Erythroblast (primary cell): ENCODE results near the gene DDI2.
"Not testable (repeated sequence)": the region's sequence is repeated elsewhere in the genome, so short reads cannot be mapped to it uniquely, and the experiment has no call there.

Experiments used
- DNase-seq, 2 experiments: peaks; one replicate each; lab custom pipeline; 2025; lab: John Stamatoyannopoulos, UW
- GATA1 ChIP-seq: IDR thresholded peaks from 2 replicates; pipeline ENCODE4 v1.6.1; 2011; ENCODE audit warnings: low read depth, mild to moderate bottlenecking, control low read depth, low read length, moderate library complexity
- POLR2A ChIP-seq: IDR thresholded peaks from 2 replicates; pipeline ENCODE4 v1.6.1; 2011; ENCODE audit warnings: mild to moderate bottlenecking, low read length

DDI2 gene

DNA sequence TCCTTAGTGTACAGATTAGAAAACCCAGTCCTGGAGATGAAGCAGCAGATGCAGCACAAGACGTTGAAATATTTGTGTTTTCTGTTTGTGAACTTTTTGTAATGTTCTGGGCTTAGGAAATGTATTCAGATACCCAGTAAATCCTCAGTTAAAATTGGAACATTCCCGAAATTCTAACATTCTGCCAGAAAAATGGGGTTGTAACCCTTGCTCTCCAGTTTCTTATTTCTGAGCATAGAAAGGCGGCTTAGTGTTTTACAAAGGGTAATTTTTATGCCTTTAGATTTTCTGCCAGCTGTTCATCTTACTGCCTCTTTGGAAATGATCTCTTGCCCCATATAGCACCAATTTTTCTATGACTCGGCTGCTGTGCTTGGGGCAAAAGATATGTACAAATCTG is 20.6 kb downstream of the DDI2 start:
- DNase-seq = no peak
- TF ChIP-seq GATA1 (no peak), POLR2A (no peak)

- TF ChIP-seq GATA1 (no peak), POLR2A (no peak)
- no peak for DNase-seq
Observed at GRCh38 chr1:15639262-15639661, 22.0 kb downstream of the DDI2 start.

GRCh38 chr1:15639931-15640330 is 22.7 kb downstream of the DDI2 start:
- TF ChIP-seq POLR2A (peak; percentile 15), GATA1 (no peak)
- peak; percentile 34 to 48 for DNase-seq

DNA sequence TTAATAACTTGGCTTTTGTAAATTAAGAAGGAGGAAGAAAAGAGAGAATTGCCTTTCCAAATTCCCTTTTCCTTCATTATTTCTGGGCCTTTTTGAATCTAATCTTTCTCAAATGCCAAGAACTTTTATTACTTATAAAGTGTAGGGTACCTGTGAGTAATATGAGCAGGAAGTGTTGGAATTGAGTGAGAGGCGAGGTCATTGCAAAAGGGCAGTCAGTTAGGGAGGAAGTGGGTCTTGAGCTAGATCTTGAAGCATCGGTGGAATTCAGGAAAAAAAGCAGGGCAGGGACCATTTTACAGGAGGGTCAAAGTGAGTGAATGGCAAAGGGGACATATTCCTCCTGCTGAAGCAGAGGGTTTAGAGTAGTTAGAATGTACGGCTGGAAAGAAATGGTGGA is 23.4 kb downstream of the DDI2 start:
- no peak for DNase-seq
- TF ChIP-seq POLR2A (no peak), GATA1 (no peak)

GRCh38 chr1:15649937-15650336 is 32.7 kb downstream of the DDI2 start:
- no peak for DNase-seq
- no peak for TF ChIP-seq POLR2A
- TF ChIP-seq GATA1 = no peak

DNA sequence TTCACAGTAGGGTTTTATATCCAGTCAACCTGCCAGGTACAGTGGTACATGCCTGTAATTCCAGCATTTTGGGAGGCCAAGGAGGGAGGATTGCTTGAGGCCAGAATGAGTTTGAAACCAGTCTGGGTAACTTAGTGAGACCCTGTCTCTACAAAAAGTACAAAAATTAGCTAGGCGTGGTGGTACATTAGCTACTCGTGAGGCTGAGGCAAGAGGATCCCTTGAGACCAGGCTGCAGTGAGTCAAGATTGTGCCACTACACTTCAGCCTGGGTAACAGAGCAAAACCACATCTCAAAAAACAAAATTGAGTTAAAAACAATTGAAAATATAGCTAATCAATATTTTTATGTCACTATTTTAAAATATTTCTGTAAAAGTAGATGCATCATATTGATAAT is 33.2 kb downstream of the DDI2 start:
- no peak for TF ChIP-seq POLR2A
- TF ChIP-seq GATA1 = no peak
- DNase-seq = no peak

GRCh38 chr1:15652130-15652529 is 34.9 kb downstream of the DDI2 start:
- not testable (repeated sequence) for DNase-seq

GRCh38 chr1:15654091-15654690 is 36.9 kb downstream of the DDI2 start:
- no peak for TF ChIP-seq POLR2A
- no peak for TF ChIP-seq GATA1

DNA sequence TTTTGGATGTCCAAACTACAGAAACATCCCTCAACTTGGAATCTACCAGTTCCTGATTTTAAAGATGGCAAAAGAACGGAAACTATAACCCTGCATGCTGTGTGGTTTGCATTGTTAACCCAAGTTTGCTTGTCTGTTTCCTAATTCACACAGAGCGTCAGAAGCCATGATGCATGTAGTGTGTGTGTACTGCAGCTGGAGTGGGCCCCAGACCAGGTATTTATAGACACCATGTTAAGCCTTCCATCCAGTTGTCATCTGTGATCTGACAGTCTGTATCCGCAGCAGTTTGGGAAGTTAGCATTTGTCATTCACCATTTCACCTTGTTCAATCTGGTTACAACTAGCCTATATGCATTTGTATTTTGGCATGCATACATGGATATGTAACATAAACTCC is 39.2 kb downstream of the DDI2 start:
- no peak for DNase-seq
- no peak for TF ChIP-seq POLR2A
- no peak for TF ChIP-seq GATA1

More at GRCh38 chr1:15654091-15654690, 36.9 kb downstream of the DDI2 start:
- DNase-seq = no peak

DNA sequence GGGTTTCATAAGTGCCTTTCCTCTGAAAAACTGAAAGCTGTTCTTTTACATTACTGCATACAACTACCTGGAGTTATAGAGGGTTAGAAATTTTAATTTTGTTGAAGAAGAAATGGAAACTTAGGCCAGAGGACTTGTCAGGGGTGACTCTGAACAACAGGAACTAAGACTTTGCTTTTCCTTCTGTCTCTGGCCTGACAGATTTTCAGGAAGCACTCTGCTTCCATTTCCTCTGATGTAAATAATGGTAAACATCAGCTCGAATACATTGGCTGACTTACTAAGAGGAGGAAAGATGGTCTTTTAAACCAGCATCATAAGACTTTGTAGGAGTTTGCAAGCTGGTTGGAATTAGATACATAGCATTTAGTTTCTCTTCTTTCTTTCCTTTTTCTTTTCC is 39.8 kb downstream of the DDI2 start:
- TF ChIP-seq POLR2A (no peak), GATA1 (no peak)
- DNase-seq = no peak

DNA sequence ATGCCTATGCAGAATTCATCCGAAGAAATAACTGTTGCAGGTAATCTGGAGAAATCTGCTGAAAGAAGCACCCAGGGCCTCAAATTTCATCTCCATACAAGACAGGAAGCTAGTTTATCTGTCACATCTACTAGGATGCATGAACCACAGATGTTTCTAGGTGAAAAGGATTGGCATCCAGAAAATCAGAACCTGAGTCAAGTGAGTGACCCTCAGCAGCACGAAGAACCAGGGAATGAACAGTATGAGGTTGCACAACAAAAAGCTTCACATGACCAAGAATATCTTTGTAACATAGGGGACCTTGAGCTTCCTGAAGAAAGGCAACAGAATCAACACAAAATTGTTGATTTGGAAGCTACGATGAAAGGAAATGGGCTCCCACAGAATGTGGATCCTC is 42.9 kb downstream of the DDI2 start:
- TF ChIP-seq POLR2A = no peak
- no peak for TF ChIP-seq GATA1

GRCh38 chr1:15662477-15662876 is 45.2 kb downstream of the DDI2 start:
- TF ChIP-seq GATA1 (no peak), POLR2A (no peak)

More for the DNA sequence above, 42.9 kb downstream of the DDI2 start:
- DNase-seq = no peak

GRCh38 chr1:15663925-15664324 is 46.7 kb downstream of the DDI2 start:
- no peak for DNase-seq
- TF ChIP-seq GATA1 = no peak
- TF ChIP-seq POLR2A = no peak

More at GRCh38 chr1:15662477-15662876, 45.2 kb downstream of the DDI2 start:
- no peak for DNase-seq

DNA sequence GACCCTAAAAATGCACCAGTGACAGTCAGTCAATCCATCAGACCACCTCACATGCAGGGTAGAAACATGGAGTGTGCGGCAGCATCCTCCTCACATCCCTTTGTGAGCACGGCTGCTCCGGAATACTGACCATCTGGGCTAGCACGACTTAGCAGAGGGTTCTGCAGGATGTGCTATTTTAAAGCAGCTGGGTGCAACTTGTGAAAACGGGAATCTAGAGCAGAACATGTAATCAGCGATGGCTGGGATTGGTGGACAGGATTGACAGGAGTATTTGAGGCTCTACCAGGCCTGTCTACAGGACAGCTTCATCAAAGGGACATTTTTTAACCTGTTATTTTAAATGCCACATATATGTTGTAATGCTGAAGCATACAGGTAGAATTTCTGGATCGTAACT is 50.1 kb downstream of the DDI2 start:
- no peak for DNase-seq
- TF ChIP-seq GATA1 (no peak), POLR2A (no peak)

DNA sequence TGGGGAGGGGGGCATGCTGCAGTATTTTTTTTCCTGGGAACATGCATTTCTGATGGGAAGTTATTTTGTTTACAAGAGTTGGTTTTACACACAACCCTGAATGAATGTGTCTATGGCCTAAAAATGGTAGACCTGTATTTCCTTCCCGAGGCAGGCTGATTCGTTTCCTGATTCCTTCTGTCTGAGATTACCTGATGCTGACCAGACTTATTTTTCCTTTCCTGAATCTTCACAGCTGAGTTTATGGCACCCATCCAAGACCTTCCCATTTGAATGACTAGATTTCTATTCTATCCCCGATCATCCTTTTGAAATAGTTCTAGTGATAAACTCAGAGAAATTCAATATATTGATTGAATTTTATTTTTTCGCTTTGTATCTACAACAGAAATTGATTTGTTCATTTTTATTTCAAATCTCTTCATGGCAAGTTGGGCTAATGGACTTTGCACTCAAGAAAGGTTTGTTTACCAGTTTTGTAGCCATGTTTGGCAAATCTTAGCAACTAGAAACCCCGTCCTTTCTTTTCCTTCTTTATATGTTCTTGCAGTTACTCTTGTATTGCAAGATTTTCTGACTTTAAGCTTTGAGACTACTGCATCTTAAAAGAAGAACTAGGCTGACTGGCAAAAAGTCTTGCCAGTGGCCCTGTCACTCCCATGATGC is 51.0 kb downstream of the DDI2 start:
- DNase-seq = no peak
- TF ChIP-seq POLR2A = no peak
- no peak for TF ChIP-seq GATA1
